GM19240 (cell line): ENCODE data around the gene ANO2.

Experiments
- DNase-seq: peaks from one replicate; pipeline ENCODE4 v3.0.0; 2011; ENCODE audit warnings: low spot score; ENCODE audit not compliant: insufficient read length

Gene ANO2

DNA sequence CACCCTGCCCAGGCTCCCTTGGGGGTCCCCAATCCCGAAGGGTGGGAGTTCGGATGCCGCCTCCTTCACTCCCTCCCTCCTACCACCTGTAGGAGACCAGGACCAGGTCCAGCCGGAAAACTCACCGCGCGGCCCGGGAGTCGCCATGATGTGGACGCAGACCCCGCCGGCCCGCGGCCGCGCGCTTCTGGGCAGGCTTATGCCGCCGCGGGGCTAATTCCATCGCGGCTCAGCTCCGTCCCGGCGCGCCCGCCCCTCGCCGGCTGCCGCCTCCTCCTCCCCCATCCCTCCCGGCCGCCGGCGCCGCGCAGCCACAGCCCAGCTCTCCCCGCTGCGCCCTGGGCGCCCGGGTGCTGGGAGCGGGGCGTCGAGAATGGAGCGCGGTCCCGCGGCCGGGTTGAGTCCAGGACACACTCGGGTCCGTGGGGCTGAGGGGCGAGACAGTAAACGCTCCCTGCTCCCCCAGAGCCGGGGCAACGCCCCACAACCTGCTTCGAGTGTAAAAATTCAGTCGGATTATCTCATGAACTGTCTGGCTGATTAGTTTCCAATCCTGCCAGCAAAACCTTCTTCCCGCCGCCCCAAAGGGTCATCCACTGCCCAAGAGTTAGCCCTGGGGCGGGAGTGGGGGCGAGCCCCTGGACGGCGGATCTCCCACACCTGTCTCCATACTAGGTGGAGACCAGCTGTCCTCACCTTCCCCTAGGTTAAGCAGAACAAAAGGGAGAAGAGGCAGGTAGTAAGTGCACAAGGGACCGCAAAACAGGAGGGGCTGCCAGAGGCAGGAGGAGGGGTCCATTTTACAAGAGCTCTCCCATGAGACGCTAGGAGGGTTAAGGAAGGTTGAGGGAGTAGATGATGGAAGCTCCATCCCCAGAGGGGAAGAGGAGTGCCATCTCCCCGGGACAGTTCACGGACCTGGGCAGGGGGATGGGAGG, at the start of gene ANO2:
Gene ANO2, minus strand, starts transcription at position 189 of the 938 bp plus-strand sequence. Its CDS starts 42 bp downstream, at position 147.
- no peak for DNase-seq

- no peak for DNase-seq
These were observed 44.6 kb upstream of the ANO2 start for GRCh38 chr12:5989621-5990020.

DNA sequence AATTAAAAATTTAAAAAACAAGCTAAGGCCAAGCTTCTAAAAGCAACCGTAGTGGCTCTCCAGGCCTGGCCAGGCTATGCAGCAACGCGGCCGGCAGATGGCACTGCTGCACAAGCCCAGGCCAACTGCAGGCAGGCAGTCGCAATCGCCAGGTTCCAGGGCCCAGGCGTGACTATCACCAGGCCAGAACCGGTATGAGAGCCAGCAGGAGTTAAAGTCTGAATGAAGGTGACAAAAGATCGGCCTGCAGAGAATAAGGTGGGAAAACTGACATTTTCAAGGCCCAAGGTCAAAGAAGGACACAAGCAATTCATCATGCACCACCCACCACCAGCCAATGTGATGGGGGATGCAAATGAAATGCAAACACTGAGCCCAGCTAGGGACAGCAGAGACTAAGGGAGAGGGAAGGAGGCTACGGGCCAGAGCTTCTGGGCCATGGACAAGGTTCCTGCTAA, 43.6 kb upstream of the ANO2 start:
- peak; percentile 64 for DNase-seq

DNA sequence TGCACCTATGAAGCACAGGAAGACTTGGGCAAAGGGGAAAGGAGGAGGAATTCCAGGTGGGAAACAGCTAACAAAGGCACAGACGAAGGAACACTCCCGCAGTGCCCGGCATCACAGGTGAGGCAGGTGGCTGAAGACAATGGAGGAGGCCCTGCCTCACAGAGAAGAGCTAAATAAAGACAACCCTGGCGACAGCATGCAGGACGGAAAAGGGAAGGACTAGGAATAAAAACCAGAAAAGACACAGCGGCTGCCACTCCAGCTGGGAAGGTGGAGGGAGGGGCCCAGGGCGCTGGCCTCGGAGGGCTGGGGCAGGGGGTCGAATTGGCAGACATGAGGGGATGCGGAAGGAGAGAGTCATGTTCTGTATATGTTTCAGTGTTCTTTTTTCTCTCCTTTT, 43.0 kb upstream of the ANO2 start:
- DNase-seq = no peak

DNA sequence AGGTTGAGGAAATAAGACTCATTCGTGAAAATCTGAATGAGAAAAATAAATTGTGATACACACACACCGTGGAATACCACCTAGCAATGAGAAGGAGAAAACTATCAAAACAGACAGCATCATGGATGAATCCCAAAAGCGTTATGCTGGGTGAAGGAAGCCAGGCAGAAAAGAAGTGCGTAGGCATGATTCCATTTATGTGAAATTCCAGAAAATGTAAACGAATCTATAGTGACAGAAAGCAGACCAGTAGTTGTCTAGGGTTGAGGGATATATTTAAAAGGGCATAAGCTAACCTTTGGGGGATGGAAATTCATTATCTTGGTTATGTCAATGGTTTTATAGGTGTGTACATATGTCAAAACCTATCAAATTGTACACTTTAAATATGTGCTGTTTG, 42.5 kb upstream of the ANO2 start:
- DNase-seq = no peak

DNA sequence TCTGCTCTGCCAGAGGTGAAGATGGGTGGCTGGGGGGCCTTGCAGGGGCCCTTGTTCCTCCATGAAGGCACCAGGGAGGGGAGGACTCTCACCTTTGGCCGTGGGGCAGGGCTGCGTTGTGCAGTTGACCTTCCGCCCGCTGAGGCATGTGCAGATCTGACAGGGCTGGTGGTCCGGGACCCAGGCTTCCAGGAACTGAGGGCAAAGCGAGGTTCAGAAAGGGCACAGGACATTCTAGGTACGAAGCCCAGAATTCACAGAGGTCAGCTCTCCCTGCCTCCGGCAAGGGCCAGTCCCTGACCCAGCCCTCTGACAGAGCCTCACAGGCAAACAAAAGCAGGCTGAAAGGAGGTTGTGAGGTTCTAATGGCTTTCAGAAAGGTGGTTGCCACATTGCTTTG, 40.4 kb upstream of the ANO2 start:
- DNase-seq = no peak

GRCh38 chr12:5984873-5985272, 39.8 kb upstream of the ANO2 start:
- no peak for DNase-seq

DNA sequence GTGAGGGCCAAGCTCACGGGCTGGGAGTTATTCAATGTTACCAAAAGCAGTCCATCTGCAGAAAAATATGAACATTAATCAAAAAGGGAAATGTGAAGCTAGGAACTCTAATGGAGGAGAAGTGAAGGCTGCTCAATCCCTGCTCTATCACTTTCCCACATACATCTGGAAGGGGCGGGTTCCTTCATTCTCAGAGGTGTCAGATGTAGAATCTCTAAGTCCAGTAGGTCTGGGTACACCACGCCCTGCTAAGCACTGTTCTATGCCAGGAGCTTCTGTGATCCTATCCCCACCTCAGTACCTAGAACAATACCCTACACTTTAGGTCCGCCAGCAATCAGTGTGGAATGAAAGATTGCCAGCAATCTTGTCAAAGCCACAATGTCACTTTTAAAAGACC, 37.0 kb upstream of the ANO2 start:
- no peak for DNase-seq

GRCh38 chr12:5977556-5977955, 32.5 kb upstream of the ANO2 start:
- DNase-seq = no peak

DNA sequence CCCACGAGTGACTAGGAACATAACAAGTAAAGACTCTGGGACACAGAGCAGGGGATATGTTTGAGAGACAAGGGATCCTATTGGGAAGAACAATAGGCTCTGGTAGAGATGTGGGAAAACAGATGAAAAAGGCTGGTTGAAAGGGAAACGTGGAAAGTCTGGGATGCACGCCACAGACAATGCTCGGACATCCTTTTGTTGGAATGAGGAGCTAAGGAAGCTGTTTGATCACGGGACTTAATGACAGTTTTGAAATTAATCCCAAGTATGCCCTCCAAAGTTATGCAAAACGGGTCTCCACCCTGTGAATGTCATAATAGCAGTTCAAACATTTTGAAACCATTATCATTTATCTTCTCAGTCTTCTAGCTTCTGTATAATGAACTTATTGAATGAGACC, 31.7 kb upstream of the ANO2 start:
- DNase-seq = no peak

- no peak for DNase-seq
These were observed 31.1 kb upstream of the ANO2 start for GRCh38 chr12:5976196-5976595.

DNA sequence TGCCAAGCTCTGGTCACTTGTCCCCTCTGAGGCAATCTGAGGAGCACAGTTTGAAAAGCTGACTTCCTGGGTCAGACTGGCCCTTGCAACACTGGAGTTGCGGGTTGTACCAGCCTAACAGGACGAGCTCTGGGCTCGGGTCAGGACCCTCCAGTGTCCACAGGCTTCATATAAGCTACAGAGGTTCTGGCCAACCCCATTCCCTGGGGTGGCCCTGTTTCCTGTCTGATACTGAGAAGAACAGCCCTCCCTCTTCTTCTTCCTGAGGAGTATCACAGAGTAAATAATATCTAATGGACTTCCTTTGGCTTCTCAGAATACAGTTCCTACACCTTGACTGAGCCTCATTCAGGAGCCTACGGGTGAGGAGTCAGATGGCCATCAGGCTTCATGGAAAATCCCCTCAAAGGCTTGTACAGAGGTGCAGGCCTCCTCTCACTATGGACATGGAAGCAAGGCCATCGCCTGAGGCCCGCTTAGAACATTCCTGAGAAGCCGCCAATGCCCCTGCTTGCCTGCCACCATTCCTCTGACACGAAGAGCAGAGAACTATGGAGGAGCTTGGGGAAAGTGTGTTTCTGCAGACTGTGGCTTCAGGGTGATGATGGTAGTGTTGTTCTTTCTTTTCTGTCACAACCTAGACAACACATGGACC, 28.5 kb upstream of the ANO2 start:
- no peak for DNase-seq

DNA sequence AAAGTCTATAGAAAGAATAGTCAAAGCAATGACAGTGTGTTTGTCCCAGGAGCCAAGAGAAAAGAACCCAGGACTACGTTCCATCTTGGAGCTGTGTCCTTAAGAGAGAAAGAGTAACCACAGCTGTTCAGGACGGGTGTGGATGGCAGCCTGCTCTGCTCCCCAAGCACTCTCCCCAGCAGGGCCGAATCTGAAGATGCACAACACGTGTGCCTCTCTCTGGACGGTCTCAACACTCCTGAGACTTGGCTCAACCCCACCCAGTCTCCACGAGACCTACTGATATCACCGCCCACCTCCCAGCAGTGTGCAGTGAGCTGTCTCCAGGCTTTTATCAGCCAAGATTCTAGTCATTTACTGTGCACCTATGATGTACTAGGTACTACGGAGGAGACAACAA, 27.3 kb upstream of the ANO2 start:
- DNase-seq = no peak

- no peak for DNase-seq
These were observed 26.3 kb upstream of the ANO2 start for GRCh38 chr12:5971194-5971850.

- DNase-seq = no peak
These were observed 25.1 kb upstream of the ANO2 start for GRCh38 chr12:5969974-5970690.

- DNase-seq = no peak
These were observed 24.3 kb upstream of the ANO2 start for GRCh38 chr12:5969156-5969973.

GRCh38 chr12:5967645-5968415, 22.8 kb upstream of the ANO2 start:
- no peak for DNase-seq

DNA sequence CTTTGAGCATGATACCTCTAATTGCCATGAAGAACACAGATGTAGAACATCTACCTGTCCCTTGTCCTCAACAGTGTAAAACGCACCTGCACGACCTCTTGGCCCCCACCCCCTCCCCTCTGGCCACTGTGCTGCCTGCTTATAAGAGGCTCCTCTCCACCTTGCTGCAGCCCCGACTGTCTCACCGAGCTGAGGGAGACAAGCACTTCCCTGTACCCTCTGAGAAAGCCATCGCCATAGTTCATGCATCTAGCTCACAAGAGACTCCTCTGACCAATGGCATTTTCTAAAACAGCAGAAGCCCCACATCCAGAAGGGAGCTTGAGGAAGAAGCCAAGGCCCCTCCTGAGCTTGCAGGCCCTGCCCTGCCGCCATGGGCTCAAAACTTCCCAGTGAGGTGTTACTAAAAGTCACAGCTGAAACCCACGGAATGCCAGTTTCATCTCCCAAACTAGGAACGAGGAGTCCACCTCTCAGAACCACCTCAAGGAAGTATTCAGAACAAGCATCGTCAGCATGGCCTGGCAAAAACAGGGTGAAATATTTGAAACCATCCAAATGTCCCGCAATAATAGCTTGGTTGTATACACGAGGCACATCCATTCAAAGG, 21.5 kb upstream of the ANO2 start:
- DNase-seq = no peak

DNA sequence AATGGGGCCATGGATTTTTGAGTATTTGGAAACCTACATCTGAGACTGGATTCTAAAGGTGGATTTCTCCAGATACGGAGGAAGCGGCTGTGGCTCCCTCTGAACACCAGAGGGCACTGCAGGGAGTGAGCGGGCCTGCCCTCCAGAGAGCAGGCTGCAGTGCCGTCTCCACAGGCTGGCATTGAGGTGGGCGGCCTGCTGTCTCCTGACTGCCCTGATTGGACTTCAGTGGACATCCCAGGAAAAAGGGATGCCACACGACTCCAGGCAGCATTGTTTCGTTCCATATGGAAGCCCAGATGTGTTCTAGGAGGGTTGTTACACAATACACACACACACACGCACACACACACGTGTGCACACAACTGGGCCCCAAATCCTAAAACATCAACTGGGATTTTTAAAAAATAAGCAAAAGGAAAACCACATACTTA, 20.9 kb upstream of the ANO2 start:
- peak; percentile 32 for DNase-seq
